H9 (cell line): ENCODE data around the gene PADI4. TPM values are rescaled to one million over a fixed set of nuclear protein-coding genes. Genes with fewer than 3 reads are reported as not detected.

Experiments
- DNase-seq: peaks from one replicate; pipeline ENCODE4 v3.0.0-alpha.2; 2017
- H2AFZ ChIP-seq: one replicate; pipeline ENCODE4 v1.6.1; 2013; ENCODE audit warnings: mild to moderate bottlenecking, low read length, control low read depth, moderate library complexity
- H2AK5ac ChIP-seq: 2 replicates; pipeline ENCODE4 v1.6.1; 2013; ENCODE audit warnings: low read length, control low read depth, mixed read lengths; ENCODE audit not compliant: insufficient read length
- H2BK120ac ChIP-seq: one replicate; pipeline ENCODE4 v1.6.1; 2013; ENCODE audit warnings: low read depth, mild to moderate bottlenecking, low read length, control low read depth, inconsistent platforms; ENCODE audit not compliant: poor library complexity, severe bottlenecking
- H2BK12ac ChIP-seq: 2 replicates; pipeline ENCODE4 v1.6.1; 2013; ENCODE audit warnings: low read length, control low read depth, mixed read lengths, low read depth; ENCODE audit not compliant: insufficient read length
- H2BK15ac ChIP-seq: 2 replicates; pipeline ENCODE4 v1.6.1; 2013; ENCODE audit warnings: low read depth, low read length, control low read depth
- H2BK20ac ChIP-seq: one replicate; pipeline ENCODE4 v1.6.1; 2013; ENCODE audit warnings: low read depth, mild to moderate bottlenecking, low read length, control low read depth, inconsistent platforms; ENCODE audit not compliant: poor library complexity, severe bottlenecking
- H2BK5ac ChIP-seq: 2 replicates; pipeline ENCODE4 v1.6.1; 2013; ENCODE audit warnings: low read length, control low read depth, mixed read lengths; ENCODE audit not compliant: insufficient read length
- H3K14ac ChIP-seq: 2 replicates; pipeline ENCODE4 v1.6.1; 2013; ENCODE audit warnings: low read length, control low read depth; ENCODE audit not compliant: insufficient read depth
- H3K18ac ChIP-seq: 2 replicates; pipeline ENCODE4 v1.6.1; 2013; ENCODE audit warnings: low read depth, mild to moderate bottlenecking, mixed read lengths, low read length, control low read depth; ENCODE audit not compliant: insufficient read length
- H3K23ac ChIP-seq: 2 replicates; pipeline ENCODE4 v1.6.1; 2013; ENCODE audit warnings: low read length, control low read depth, mixed read lengths, low read depth; ENCODE audit not compliant: insufficient read length
- H3K23me2 ChIP-seq: 2 replicates; pipeline ENCODE4 v1.6.1; 2013; ENCODE audit warnings: low read depth, mild to moderate bottlenecking, mixed read lengths, low read length, control low read depth; ENCODE audit not compliant: insufficient read length, poor library complexity, severe bottlenecking
- H3K27ac ChIP-seq: 2 replicates; pipeline ENCODE4 v1.5.1; 2013; ENCODE audit warnings: low read length, control low read depth, mixed read lengths, low read depth; ENCODE audit not compliant: insufficient read length
- H3K27me3 ChIP-seq: 2 replicates; pipeline ENCODE4 v1.6.1; 2013; ENCODE audit warnings: low read length, control low read depth, inconsistent platforms; ENCODE audit not compliant: insufficient read depth
- H3K4ac ChIP-seq: 2 replicates; pipeline ENCODE4 v1.6.1; 2013; ENCODE audit warnings: low read depth, mild to moderate bottlenecking, control low read depth, inconsistent platforms, low read length, moderate library complexity
- H3K4me1 ChIP-seq: 2 replicates; pipeline ENCODE4 v1.6.1; 2013; ENCODE audit warnings: low read length, control low read depth, inconsistent platforms; ENCODE audit not compliant: insufficient read depth
- H3K4me2 ChIP-seq: 2 replicates; pipeline ENCODE4 v1.6.1; 2013; ENCODE audit warnings: low read length, control low read depth, mixed read lengths; ENCODE audit not compliant: insufficient read length, insufficient read depth
- H3K56ac ChIP-seq: 2 replicates; pipeline ENCODE4 v1.6.1; 2013; ENCODE audit warnings: low read depth, mild to moderate bottlenecking, mixed read lengths, low read length, control low read depth; ENCODE audit not compliant: insufficient read length
- H3K79me1 ChIP-seq: 2 replicates; pipeline ENCODE4 v1.6.1; 2013; ENCODE audit warnings: low read depth, mild to moderate bottlenecking, moderate library complexity, low read length, control low read depth, inconsistent platforms; ENCODE audit not compliant: insufficient read depth, poor library complexity, severe bottlenecking
- H3K79me2 ChIP-seq: 2 replicates; pipeline ENCODE4 v1.6.1; 2013; ENCODE audit warnings: low read length, control low read depth, inconsistent platforms; ENCODE audit not compliant: insufficient read depth
- H3K9ac ChIP-seq: 2 replicates; pipeline ENCODE4 v1.6.1; 2013; ENCODE audit warnings: low read length, control low read depth, mixed read lengths; ENCODE audit not compliant: insufficient read length; ENCODE audit errors: extremely low read depth
- H3K9me3 ChIP-seq: one replicate; pipeline ENCODE4 v1.6.1; 2013; ENCODE audit warnings: low read depth, low read length, inconsistent platforms; ENCODE audit not compliant: control insufficient read depth
- H3T11ph ChIP-seq: one replicate; pipeline ENCODE4 v1.6.1; 2013; ENCODE audit warnings: mild to moderate bottlenecking, low read length, control low read depth, inconsistent platforms
- H4K20me1 ChIP-seq: one replicate; pipeline ENCODE4 v1.6.1; 2013; ENCODE audit not compliant: control insufficient read depth, insufficient read length, insufficient read depth
- H4K5ac ChIP-seq: 2 replicates; pipeline ENCODE4 v1.6.1; 2013; ENCODE audit warnings: low read depth, mild to moderate bottlenecking, mixed read lengths, low read length, control low read depth; ENCODE audit not compliant: insufficient read length
- H4K8ac ChIP-seq: replicated peaks from 2 replicates; pipeline ENCODE4 v1.6.1; 2013; ENCODE audit warnings: low read length, control low read depth, mixed read lengths, low read depth; ENCODE audit not compliant: insufficient read length
- H4K91ac ChIP-seq: 2 replicates; pipeline ENCODE4 v1.6.1; 2013; ENCODE audit warnings: low read depth, mild to moderate bottlenecking, moderate library complexity, mixed read lengths, low read length, control low read depth; ENCODE audit not compliant: insufficient read length
- H3K27ac Mint-ChIP-seq, 3 experiments: 2 replicates in 2 of 3; 3 replicates in 1 of 3; pipeline ENCODE4 v1.8.0; 2020 to 2021; ENCODE audit warnings: mixed read lengths in 3 of 3, mild to moderate bottlenecking in 1 of 3, moderate library complexity in 1 of 3
- H3K27me3 Mint-ChIP-seq: 2 replicates; pipeline ENCODE4 v1.8.0; 2021; ENCODE audit warnings: low read depth, mild to moderate bottlenecking, moderate library complexity, mixed read lengths
- H3K36me3 Mint-ChIP-seq, 3 experiments: 2 replicates in 2 of 3; 3 replicates in 1 of 3; pipeline ENCODE4 v1.8.0; 2020 to 2021; ENCODE audit warnings: low read depth in 3 of 3, mixed read lengths in 3 of 3; ENCODE audit not compliant: insufficient read depth in 1 of 3
- H3K4me1 Mint-ChIP-seq, 2 experiments: 2 replicates each; pipeline ENCODE4 v1.8.0; 2020; ENCODE audit warnings: mixed read lengths in 2 of 2
- H3K4me3 Mint-ChIP-seq, 2 experiments: 2 replicates in 1 of 2; 3 replicates in 1 of 2; pipeline ENCODE4 v1.8.0; 2020 to 2021; ENCODE audit warnings: mild to moderate bottlenecking in 2 of 2, mixed read lengths in 2 of 2, moderate library complexity in 1 of 2
- H3K9me3 Mint-ChIP-seq, 2 experiments: 2 replicates in 1 of 2; 3 replicates in 1 of 2; pipeline ENCODE4 v1.8.0; 2020; ENCODE audit warnings: mild to moderate bottlenecking in 2 of 2, mixed read lengths in 2 of 2, moderate library complexity in 1 of 2
- CTCF ChIP-seq: fragments of 200-600 bp; sonication (generic); conservative IDR thresholded peaks from 3 replicates; pipeline ENCODE4 v1.8.0; 2021; ENCODE audit warnings: antibody characterized with exemption, mild to moderate bottlenecking
- WGBS: extraction: QIAGEN DNeasy Blood & Tissue Kit; methylation state at CpG from one replicate; pipeline ENCODE4 v1.1.7; 2013; ENCODE audit warnings: missing lambda C conversion rate, low lambda C conversion rate, mixed read lengths; ENCODE audit not compliant: insufficient read length; ENCODE audit errors: extremely low coverage; 5-methylcytosine and 5-hydroxymethylcytosine counted together
- total RNA-seq: library from RNA; stranded (reverse); gene quantifications from 2 replicates; pipeline ENCODE4 v1.2.1, GENCODE V29; 2021

The PADI4 gene
- total RNA-seq, 1 experiment from 2014 or later, result 0.13 TPM

GRCh38 chr1:17359031-17359430, 51.0 kb downstream of the PADI4 start:
- H3T11ph ChIP-seq, result no peak overlapping the region
- no peaks in the 10 kb centered on the region for H3K9me3 ChIP-seq
- H3K23me2 ChIP-seq, result no peaks in the 10 kb centered on the region
- no peak overlapping the region for H3K4ac ChIP-seq
- WGBS, result no CpG with 5 or more reads among the region's 11 CpGs
- H2BK12ac ChIP-seq, result no peak overlapping the region
- no peaks in the 10 kb centered on the region for H3K4me1 ChIP-seq
- H2AK5ac ChIP-seq, result no peak overlapping the region
- H3K27me3 ChIP-seq, result no peaks in the 10 kb centered on the region
- H4K91ac ChIP-seq, result no peak overlapping the region
- H3K9me3 Mint-ChIP-seq, result no peaks in the 10 kb centered on the region; a peak in 1 of 5 replicates
- no peak overlapping the region for H2BK120ac ChIP-seq
- peak overlapping the region in 1 of 3 experiments; percentile 70; a peak in 1 of 7 replicates for H3K27ac Mint-ChIP-seq
- no peak overlapping the region for H3K9ac ChIP-seq
- no peak overlapping the region for H3K14ac ChIP-seq
- no peak overlapping the region for H2BK20ac ChIP-seq
- H2AFZ ChIP-seq, result no peak overlapping the region
- H3K79me2 ChIP-seq, result no peaks in the 10 kb centered on the region
- H3K27ac ChIP-seq, result no peak overlapping the region
- H3K27me3 Mint-ChIP-seq, result no peaks in the 10 kb centered on the region; the same call in 1 of the 2 replicates
- no peak overlapping the region for H3K56ac ChIP-seq
- no peak overlapping the region for H3K4me3 Mint-ChIP-seq
- H2BK5ac ChIP-seq, result no peak overlapping the region
- no peak overlapping the region for H2BK15ac ChIP-seq
- H3K36me3 Mint-ChIP-seq, result no peaks in the 10 kb centered on the region
- no peaks in the 10 kb centered on the region for H3K79me1 ChIP-seq
- no peak overlapping the region for H4K8ac ChIP-seq
- peaks cover 9 to 11% of the 10 kb centered on the region in 2 experiments; a peak in 3 of 4 replicates for H3K4me1 Mint-ChIP-seq
- H4K5ac ChIP-seq, result no peak overlapping the region
- H3K4me2 ChIP-seq, result no peak overlapping the region
- H3K18ac ChIP-seq, result no peak overlapping the region
- TF ChIP-seq CTCF, result no peak; the same call in 2 of the 3 replicates
- no peak overlapping the region for H3K23ac ChIP-seq
- DNase-seq, result peak; percentile 52
- H4K20me1 ChIP-seq, result no peaks in the 10 kb centered on the region
